Measurements from ENCODE around the gene OOSP4B. TPM values are rescaled to one million over a fixed set of nuclear protein-coding genes. Genes with fewer than 3 reads are reported as not detected.

OOSP4B gene
- not detected for total RNA-seq

DNA sequence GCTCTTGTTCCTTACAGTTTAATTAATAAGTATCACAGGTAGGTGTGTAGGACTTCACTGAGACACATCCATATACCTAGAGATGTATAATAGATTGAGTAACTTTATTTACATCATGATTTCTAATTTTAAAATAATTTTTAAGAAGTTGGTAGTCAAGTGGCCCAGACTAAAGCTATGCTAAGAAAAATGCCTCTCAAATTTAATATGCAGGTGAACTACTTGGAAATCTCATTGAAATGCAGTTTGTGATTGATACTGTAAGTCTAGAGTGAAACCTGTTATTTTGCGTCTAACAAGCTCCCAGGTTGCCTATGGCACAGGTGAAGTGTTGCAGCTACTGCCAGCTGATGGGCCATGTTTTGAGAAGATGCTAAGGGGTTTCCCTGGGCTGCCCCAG, at the start of gene OOSP4B:
TSS of gene OOSP4B (plus strand) at position 301 of the 400 bp plus-strand sequence.
- intact Hi-C loops (cut with DNase I) = no loop called here
- Histone ChIP-seq H3K4me3 (no peak within 1 kb of the TSS), H3K4me1 (no peaks in the 10 kb centered on the region), H3K9me3 (no peaks in the 10 kb centered on the region), H3K36me3 (no peaks in the 10 kb centered on the region), H3K27ac (replicated peaks in 1 of 4) (no peak within 1 kb of the TSS), H3K27me3 (no peaks in the 10 kb centered on the region)
- 86% methylated on average over 1 of the region's 1 CpG for WGBS
- TF ChIP-seq POLR2A (IDR thresholded peaks at IDR 0.05; ENCODE audit: low read depth) = no peak
- TF ChIP-seq, protein P1, sequence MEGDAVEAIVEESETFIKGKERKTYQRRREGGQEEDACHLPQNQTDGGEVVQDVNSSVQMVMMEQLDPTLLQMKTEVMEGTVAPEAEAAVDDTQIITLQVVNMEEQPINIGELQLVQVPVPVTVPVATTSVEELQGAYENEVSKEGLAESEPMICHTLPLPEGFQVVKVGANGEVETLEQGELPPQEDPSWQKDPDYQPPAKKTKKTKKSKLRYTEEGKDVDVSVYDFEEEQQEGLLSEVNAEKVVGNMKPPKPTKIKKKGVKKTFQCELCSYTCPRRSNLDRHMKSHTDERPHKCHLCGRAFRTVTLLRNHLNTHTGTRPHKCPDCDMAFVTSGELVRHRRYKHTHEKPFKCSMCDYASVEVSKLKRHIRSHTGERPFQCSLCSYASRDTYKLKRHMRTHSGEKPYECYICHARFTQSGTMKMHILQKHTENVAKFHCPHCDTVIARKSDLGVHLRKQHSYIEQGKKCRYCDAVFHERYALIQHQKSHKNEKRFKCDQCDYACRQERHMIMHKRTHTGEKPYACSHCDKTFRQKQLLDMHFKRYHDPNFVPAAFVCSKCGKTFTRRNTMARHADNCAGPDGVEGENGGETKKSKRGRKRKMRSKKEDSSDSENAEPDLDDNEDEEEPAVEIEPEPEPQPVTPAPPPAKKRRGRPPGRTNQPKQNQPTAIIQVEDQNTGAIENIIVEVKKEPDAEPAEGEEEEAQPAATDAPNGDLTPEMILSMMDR (IDR thresholded peaks at IDR 0.05) = no peak
- TF ChIP-seq POLR2AphosphoS5 (IDR thresholded peaks at IDR 0.05) = no peak
- no peak for TF ChIP-seq EP300 (IDR thresholded peaks at IDR 0.05)
- DNase-seq (ENCODE audit: extremely low spot score) = no peak

DNA sequence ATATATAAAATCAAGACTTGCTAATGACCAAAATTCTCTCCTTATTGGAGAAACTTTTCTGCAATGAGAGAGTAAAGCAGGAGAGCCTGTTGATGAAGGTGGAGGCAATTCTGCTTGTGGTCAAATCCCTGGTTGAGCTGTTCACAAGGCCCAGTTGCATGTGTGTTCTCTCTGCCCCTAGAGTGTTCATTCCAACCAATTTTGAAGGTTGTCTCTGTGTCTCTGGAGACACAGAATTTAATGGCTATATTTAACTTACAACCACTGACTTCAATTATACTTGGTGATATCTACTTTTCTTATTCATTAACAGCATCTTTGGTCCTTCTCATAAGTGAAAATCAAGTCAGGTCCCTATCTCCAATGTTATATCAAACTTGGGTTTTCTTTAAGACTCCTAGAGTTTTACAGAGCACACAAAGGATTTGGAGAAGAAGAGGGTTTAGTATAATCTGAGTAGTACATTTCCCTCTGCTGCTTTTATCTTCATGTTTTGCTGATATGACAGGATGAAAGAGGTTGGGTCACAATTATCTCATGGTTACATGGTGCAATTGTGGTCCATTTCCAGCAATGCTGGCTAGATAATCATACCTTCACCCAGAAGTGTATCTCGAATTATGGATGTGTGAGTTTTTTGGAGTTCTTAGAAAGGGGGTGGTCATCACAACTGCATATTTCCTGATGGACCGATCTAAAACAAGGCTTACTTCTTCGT, 49.1 kb upstream of the OOSP4B start:
- H3K36me3 ChIP-seq = no peaks in the 10 kb centered on the region
- no peaks in the 10 kb centered on the region for H3K9me3 ChIP-seq
- H3K27me3 ChIP-seq = no peaks in the 10 kb centered on the region
- no peak for DNase-seq (ENCODE audit: extremely low spot score)
- H3K27ac ChIP-seq (replicated peaks in 1 of 4) = no peak overlapping the region
- TF ChIP-seq, protein P1 (IDR thresholded peaks at IDR 0.05) = no peak
- no peak for TF ChIP-seq POLR2AphosphoS5 (IDR thresholded peaks at IDR 0.05)
- no peak for TF ChIP-seq POLR2A (IDR thresholded peaks at IDR 0.05; ENCODE audit: low read depth)
- no peak for TF ChIP-seq EP300 (IDR thresholded peaks at IDR 0.05)
- no peak overlapping the region for H3K4me3 ChIP-seq
- intact Hi-C loops (cut with DNase I) = no loop called here
- no peaks in the 10 kb centered on the region for H3K4me1 ChIP-seq
- WGBS = 86% methylated on average over 3 of the region's 3 CpGs

DNA sequence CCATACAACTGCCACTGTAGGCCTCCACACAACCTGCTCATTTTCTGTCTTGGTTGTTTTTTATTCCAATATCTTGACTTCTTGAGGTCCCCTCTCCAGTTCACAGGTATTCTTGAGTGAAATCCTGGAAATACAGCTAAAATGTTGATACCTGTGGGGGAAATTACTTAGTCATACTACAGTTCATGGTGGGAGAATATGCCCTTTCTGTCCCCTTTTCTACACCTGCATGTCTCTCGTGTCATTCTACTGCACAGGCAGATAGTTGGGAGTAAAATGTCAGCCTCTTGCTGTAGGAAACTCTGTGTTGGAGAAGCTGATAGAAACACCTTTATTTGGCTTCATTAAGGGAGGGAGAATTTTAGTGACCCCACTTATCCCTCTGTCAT, 48.6 kb upstream of the OOSP4B start:
- Histone ChIP-seq H3K4me3 (no peak overlapping the region), H3K9me3 (no peaks in the 10 kb centered on the region), H3K27ac (replicated peaks in 1 of 4) (no peak overlapping the region), H3K27me3 (no peaks in the 10 kb centered on the region), H3K4me1 (no peaks in the 10 kb centered on the region), H3K36me3 (no peaks in the 10 kb centered on the region)
- 67% methylated on average over 1 of the region's 1 CpG for WGBS
- intact Hi-C loops (cut with DNase I) = no loop called here
- no peak for DNase-seq (ENCODE audit: extremely low spot score)
- TF ChIP-seq, protein P1 (IDR thresholded peaks at IDR 0.05) = no peak
- TF ChIP-seq POLR2AphosphoS5 (IDR thresholded peaks at IDR 0.05) (no peak), POLR2A (IDR thresholded peaks at IDR 0.05; ENCODE audit: low read depth) (no peak), EP300 (IDR thresholded peaks at IDR 0.05) (no peak)

DNA sequence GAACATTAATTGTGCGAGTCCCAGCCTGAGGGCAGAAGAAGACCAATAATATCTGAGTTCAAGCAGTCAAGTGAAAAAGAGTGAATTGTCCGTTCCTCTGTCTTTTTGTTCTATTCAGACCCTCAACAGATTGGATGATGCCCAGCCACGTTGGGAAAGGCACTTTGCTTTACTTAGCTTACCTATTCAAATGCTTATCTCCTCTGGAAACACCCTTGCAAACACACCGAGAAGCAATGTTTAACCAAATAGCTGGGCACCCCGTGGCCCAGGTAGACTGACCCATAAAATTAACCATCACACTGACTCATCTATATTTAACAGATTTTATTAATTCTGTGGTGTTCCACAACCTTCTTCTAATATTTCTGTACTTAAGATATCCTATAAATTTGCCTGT, 43.9 kb upstream of the OOSP4B start:
- Histone ChIP-seq H3K27ac (replicated peaks in 1 of 4) (no peak overlapping the region), H3K27me3 (no peaks in the 10 kb centered on the region), H3K36me3 (no peaks in the 10 kb centered on the region), H3K4me1 (no peaks in the 10 kb centered on the region), H3K9me3 (no peaks in the 10 kb centered on the region), H3K4me3 (no peak overlapping the region)
- 74% methylated on average over 5 of the region's 5 CpGs for whole genome bisulfite sequencing
- no peak for DNase-seq (ENCODE audit: extremely low spot score)
- intact Hi-C loops (cut with DNase I) = no loop called here
- no peak for TF ChIP-seq POLR2AphosphoS5 (IDR thresholded peaks at IDR 0.05)
- no peak for TF ChIP-seq POLR2A (IDR thresholded peaks at IDR 0.05; ENCODE audit: low read depth)
- TF ChIP-seq, protein P1 (IDR thresholded peaks at IDR 0.05) = no peak
- no peak for TF ChIP-seq EP300 (IDR thresholded peaks at IDR 0.05)
